ENCODE results near the gene CATSPERD.

The CATSPERD gene

DNA sequence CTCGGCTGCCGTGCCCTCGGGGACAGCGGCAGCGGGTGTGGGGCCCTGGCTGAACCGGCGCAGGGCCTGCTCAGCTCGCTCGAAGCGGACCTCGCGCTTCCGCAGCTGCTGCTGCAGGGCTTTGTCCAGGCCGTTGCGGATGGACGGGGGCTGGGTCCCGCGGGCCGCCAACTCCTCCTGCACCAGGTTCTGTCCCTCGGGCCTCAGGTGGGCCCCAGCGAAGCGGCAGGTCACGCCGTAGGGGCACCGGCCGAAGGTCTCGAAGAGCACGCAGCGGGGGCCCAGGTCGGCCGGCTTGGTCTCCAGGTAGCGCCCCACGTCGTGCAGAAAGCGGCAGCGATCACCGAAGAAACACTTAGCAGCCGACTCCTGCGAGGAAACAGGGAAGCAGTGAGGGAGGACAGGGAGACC is 68.9 kb downstream of the CATSPERD start:
- DNase-seq: no peak

DNA sequence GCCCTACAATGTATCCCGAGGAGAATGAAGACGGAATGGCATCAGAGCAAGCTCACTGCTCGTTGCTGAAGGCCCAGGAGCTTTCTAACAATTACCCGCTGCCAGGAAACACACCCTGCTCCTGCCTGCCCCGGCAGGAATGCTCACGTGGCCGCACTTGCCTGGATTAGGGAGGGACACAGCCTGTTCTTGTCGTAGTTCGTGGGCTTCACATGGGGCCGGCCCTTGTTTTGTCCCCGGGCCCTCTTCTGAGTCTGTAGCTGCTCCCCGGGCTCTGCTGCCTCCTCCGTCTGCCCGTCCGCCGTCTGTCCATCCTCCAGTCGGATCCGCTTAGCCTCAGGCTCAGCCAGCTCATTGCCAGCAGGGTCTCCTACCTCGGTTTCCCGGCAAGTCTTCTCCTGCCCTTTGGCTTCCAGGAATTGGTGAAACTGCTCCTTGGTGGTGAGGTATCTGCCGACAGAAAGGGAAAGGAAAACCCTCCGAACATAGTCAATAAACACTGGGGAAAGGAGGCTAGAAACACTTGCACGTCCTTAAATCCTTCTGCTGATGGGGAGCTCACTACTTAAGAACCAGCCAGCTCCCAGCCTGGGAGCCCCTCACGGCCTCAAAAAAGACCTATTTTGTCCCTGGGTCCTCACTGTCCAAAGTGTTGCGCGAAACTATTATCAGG is 69.6 kb downstream of the CATSPERD start:
- no peak for DNase-seq

DNA sequence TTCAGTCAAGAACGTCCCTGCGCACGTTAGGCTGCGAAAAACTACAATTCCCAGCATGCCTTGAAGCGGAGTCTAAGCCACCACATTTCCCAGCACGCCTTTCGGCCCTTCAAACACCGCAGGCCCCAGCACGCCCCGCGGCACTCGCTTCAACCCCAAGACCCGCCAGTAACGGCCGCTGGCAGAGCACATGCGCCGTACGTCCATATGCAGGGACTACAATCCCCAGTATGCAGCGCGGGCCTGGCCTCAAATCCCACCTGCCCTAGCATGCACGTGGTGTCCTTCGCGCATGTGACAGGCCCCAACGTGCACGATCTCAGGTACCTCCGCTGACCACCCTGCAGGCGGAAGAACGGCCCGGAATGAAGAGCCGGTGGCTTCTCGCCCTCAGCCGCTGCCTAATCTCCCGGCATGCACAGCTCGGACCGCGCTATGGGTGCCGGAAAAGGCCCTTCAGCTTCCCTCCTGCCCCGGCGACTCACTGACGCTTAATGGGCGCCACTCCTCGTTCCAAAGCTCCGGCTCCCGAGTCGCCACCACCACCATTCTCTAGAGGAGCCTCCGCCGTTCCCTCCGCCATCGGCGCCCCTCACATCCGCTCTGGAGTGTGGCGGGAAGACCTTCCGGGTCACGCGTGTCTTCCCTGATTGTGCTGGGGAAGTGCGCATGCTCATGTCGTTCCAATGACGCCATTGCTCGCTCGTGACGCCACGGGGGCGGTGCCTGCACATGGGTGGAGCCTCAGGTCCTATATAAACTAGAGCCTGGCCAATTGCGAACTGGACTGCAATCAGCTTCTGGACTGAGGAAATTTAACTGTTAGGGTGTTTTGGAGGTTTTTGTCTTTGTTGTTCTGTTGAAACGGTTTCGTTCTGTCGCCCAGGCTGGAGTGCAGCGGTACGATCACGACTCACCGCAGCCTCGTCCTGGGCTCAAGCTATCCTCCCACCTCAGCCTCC is 70.4 kb downstream of the CATSPERD start, which contains the start of gene DUS3L:
TSS of gene DUS3L (minus strand) at position 605 of the 962 bp plus-strand sequence. CDS start at position 583, 22 bp downstream.
- DNase-seq: peak; percentile 95

DNA sequence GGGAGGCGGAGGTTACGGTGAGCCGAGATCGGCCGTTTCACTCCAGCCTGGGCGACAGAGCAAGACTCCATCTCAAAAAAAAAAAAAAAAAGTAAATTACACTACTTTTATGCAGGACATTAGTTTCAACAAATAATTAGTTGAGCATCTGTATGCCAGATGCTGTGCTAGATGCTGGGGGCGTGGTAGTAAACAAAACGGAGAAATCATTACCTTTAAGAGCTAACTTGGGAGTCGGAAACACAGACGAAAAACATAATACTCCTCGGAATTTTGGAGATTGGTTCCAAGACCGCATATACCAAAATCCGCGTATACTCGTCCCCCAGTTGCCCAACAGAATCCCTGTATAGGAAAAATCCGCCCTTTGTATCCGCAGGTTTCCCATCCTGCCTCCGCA is 71.8 kb downstream of the CATSPERD start:
- DNase-seq: no peak

DNA sequence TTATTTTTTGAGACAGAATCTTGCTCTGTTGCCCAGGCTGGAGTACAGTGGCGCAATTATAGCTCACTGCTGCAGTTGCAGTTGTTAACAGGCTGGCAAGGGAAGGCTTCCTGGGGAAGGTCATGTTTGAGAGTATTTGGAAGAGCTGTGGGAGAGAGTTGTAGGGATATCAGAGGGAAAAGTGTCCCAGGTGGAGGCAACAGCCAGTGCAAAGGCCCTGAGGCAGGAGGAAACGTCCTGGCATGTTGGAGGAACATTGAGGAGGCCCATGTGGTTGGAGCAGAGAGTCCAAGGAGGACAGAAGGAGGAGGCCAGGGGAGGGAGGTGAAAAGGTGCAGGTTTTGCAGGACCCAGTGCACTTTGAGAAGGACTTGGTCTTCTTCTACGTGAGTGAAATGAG is 72.8 kb downstream of the CATSPERD start:
- no peak for DNase-seq

DNA sequence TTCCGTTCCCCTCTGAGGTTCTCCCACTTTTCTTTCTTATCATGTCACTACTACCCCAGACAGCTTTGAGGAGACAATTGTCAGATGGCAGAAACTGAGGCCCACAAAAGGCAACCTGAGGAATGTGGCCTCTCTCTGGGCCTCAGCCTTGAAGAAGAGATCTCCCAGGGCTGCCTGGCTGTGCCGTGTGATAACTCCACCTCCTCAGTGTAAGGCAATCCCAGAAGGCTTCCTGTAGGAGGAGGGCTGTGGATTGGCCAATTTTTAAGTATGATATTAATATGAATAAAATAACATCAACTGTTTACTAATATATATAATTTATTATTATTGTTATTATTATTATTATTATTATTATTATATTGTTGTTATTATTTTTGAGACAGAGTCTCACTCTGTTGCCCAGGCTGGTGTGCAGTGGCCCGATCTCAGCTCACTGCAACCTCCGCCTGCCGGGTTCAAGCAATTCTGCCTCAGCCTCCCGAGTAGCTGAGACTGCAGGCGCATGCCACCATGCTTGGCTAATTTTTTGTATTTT is 75.0 kb downstream of the CATSPERD start:
- DNase-seq: no peak

DNA sequence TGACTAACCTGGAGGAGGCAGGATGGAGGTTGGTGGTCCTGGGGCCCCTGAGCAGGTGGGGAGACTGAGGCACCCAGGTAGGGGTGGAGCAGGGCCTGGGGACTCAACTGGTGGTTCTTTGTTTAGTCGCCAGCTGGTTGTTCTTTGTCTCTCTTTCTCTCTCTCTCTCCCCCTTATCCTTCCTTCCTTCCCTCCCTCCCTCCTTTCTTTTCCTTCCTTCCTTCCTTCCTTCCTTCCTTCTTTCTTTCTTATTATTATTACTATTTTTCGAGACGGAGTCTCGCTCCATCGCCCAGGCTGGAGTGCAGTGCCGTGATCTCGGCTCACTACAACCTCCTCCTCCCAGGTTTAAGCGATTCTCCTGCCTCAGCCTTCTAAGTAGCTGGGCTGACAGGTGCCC is 77.8 kb downstream of the CATSPERD start:
- DNase-seq: no peak

DNA sequence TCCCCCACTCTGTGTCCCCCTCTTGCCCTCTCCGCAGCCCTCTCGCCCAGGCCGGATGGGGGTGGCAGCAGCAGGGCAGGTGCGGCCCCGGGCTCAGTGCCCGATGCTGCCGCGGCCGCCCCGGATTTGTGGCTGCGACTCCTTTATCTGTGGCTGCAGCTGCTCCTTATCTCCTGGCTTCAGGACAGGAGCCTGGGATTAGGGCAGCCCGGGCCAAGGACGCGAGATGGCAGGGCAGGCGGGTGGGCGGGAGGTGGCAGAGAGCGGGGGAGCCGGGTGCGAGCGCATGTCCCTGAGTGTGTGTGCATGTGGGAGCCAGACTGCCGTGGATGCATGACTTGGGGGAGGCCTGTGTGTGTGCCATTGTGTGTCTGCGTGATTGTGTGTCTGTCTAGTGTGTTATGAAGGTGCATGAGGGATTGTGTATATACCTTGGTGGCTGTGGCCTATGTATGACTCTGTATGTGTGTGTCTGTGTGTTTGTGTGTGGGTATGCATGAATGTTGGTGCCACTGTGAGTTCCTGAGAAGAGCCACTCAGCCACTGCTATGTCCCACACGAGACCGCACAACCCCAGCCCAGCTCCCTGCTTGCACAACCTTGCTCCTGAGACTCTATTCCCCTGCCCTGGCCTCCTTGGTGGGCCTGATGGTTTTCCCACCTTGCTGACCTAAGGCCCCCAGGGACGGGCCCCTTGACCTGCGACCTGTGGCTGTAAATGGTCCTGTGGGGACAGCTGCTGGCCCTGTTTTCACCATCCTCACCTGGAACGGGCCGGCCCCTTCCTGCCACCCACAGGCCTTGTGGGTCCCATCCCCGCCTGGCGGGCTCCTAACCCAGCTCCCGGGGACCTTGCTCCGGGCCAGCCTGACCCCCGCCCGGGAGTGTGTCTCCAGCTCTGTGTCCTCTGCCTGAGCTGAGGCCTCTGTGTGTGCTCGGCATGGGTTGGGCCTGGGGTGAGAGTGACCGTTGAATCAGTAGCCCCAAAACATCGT is 79.1 kb downstream of the CATSPERD start:
- no peak for DNase-seq

DNA sequence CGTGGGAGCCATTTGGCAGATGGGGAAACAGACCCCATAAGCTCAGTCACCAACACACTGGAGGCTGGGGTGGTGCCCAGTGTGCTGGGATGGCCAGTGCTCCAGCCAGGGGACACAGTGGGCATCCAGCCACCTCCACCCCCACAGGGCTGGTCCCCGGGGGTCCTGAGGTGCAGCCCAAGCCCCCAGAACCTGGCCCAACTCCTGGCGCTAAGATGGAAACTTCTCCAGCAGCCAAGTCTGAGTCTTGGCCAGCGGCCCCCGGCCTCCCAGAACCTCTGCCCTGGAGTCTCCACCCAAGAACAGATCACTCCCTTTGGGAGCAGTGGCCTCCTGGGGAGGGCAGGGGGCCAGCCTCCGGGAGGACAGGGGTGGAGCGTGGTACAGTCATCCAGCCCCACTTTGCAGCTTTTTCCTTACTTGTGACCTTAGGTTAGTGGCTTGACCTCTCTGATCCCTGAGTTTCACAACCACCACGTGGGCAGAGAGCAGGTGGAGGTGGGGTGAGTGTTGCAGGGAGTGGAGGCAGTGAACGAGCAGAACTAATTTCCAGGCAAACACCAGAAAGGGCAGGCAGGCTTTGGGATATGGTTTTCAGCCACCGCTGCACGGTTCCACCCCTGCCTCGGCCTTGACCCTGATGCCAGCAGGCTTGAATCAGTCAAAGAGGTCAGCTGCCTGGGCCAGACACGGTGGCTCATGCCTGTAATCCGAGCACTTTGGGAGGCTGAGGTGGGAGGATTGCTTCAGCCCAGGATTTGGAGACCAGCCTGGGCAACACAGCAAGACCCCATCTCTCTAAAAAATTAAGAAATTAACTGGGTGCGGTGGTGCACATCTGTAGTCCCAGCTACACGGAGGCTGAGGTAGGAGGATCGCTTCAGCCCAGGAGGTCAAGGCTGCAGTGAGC is 80.2 kb downstream of the CATSPERD start:
- DNase-seq: no peak

DNA sequence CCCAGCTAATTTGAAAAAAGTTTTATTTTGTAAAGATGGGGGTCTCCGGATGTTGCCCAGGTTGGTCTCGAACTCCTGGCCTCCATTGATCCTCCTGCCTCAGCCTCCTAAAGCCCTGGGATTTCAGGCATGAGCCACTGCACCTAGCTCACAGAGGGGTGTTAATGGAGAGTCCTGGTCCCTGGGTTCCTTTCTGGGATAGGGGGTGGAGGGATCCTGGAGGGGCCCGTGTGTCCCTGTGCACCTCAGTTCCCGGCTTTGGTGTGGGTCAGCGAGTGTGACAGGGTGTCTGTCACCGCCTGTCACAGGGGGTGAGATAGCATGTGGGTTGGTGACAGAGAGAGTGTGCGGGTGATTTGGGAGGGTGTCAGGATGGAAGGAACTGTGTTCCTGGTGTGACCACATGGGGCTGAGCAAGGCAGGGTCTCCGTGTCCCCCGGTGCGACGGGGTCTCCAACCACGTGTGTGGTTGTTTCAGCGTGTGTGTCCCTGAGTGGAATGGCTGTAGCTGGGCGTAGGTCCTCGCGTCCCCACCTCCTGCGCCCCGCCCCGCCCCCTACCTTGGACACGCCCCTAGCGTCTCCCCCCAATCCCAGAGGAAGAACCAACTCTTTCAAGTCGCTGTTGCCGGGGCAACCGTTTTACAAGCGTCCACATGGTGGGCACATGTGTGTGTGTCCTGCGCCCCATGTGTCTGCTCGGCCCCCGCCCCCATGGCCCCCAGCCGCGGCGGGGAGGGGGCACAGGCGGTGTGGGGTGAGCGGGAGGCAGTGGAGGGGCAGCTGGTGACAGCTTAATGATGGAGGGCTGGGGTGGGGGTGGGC is 81.6 kb downstream of the CATSPERD start:
- no peak for DNase-seq

DNA sequence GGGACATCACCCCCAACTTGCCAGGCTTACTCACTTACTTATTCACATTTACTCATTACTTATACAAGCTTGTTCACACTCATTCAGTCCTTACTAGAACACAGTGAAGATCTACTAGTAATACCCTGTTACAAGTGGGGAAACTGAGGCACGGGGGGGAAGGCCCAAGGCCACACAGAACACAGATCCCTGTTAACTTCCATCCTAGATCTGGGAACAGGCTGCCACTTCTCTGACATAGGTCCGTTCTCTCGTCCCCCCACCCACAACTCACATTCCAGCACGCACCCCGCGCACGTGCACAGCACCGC is 83.0 kb downstream of the CATSPERD start:
- no peak for DNase-seq

DNA sequence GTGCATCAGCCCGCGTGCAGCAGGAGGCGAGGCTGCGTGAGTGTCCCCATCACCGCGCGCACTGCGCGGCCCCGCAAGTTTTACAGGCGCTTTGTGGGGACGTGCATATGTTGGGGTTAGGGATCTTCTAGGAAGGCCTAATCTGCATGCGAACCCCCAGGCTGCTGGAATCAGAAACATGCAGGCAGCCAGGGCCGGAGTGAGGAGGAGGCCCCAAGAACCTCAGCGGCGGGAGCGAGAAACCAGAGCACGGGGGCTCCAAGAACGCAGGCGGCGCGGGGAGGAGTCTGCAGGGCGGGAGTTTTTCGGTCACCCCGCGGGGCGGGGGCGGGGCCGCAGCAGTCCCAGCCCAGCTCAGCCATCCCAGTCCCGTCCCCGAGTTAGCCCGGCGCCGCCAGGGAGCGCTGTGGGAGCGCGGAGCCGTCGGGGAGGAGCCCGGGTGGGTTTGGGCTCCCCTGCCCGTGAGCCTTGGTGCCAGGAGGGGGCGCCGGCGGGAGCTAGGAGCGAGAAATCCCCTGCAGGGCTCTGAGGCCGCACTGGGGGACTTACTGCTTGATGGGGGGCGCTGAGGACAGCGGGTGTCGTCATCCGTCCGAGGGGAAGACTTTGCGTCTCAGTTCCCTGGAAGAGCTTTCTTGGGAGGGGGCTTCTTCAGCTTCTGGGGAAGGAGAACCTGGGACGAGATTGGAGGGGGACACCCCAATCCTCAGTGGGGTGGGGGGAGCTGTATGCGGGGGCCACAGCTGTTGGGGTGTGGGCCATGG is 83.5 kb downstream of the CATSPERD start:
- peak; percentile 91 for DNase-seq

DNA sequence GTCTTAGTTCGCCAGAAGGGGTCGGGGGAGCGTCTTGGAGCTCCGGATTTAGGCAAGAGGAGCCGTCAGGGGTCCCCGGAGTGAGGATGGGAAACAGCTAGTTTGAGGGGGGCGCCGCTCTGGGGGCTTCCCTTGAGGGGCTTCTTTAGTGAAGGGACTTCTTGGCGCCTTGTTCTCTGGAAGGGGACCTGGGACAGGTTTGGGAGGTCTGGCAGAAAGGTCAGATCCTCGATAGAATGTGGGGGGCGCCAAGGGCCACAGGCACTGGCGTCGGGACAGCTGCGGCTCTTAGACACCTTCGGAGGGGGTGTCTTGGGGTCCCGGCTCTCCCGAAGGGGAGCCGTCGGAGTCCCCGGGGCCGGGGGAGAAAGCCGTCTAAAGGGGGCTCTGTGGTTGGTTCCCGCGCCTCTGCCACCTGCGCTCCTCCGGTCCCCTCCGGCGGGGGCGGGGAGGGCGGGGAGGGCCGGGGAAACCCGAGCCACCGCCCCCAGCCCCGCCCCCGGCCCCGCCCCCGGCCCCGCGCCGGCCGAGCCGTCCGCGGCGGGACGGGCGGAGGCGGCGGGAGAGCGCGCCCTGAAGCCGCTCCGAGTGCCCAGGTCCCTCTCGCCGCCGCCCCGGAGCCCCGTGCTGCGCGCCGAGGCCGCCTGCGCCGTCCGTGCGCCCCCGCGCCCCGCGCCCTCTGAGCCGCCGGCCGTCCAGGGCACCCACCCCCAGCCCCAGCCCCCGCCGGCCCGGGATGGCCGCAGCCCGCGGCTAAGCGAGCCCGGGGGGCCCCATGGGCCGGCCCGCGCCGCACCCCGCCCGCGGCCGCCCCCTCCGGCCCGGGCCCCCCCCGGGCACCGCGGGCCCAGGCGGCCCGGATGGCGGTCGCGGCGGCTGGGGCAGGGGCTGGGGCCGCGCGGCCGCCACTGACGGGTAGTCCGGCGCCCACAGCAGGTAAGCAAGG is 84.4 kb downstream of the CATSPERD start, which contains the start of gene NRTN:
TSS of gene NRTN (plus strand) at position 552 of the 946 bp plus-strand sequence. CDS start 19,099 bp downstream, outside the sequence.
- DNase-seq: no peak

DNA sequence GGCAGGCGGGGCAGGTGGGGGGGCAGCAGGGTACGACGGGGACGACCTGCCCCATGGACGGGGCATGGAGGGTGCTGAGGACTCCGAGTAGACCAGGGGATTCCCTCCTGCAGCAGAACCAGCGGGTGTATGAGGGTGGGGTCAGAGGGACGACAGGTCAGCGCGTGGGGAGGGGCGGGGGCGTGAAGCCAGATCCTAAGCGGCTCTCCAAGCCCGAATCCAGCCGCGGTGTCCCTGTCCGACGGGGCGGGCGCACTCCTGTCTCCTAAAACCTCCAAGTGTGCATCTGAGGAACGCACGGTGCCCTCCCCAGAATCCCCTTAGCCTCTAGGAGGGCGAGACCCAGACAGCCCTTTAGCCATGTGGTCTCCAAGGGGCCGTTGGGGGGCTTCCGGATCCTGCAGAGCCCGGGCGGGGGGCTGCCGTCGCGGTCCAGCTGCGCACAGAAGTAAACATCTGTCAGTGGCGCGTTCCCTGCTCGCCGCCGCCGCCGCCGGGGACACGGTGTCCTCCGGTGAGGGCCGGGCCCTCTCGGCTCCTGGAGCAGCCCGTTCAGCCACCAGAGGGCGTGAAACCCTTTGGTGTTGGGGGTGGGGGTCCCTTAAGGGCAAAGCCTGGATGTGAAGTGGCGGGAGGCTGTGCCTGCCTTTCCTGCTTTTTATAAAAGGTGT is 85.2 kb downstream of the CATSPERD start:
- DNase-seq: peak; percentile 51

DNA sequence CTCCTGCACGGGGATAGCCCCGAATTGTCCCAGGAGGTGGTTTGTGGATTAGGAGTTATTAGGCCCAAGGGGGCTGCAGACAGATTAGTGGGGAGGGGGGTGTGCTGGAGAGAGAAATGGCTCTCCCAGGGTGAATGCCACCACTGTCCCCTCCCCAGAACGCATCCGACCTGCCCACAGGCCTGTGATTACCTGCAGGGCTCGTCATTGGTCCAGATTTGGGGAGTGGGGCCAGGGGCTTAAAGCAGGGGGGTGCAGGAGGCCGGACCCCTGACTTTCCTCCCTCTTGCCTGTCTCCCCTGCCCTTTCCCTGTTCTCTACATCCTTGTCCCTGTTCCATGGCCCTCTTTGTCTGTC is 85.7 kb downstream of the CATSPERD start:
- DNase-seq: no peak

DNA sequence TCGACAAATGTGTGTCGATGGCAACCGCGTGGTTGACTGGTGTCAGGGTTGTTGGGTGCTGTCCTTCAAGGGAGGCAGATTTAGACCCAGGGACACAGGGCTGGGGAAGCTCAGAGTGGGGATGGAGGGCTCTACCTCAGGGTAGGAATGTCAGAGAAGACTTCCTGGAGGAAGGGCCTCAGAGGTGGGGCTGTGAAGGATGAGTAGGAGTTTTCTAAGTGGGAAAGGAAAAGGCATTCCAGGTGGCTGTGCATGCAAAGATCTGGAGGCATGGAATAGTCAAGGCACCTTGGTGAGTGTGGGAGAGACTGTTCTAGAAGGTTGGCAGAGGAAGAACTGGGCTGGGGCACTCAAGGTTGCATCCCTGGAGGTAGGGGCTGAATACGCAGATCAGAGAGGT is 86.5 kb downstream of the CATSPERD start:
- no peak for DNase-seq

DNA sequence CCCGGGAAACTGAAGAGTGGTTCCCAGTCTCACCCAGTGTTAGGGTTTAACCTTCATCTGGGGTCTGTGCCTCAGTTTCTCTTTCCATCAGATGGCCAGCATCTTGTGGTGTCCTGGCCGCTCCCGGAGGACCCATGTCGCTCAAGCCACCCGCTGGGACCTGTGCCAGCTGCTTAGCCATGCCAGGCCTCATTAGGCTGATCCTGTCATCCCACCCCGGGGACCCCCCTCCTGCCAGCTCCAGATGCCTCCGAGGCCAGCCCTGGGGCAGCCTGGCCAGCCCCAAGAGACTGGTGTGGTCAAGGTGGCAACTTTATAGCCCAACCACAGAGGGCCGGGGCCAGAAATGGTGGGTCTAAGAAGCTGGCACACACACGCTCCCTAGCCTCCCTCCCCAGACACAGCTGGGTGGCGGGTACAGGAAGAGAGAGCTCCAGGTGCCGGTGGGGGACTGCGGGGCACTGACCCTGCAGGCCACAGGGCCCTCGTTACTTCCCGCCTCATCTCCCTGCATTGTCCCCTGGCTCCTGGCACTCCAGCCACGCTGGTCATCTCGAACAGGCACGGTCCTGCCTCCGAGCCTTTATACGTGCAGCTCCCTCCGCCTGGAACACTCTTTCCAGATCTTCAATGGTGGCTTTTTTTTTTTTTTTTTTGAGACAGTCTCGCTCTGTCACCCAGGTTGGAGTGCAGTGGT is 87.8 kb downstream of the CATSPERD start:
- DNase-seq: no peak

All from NCI-H1048 (cell line).